NCI-H2107 (cell line): Measurements from ENCODE around the gene LDLRAD4.

Experiments used
- DNase-seq: peaks from one replicate; lab custom pipeline; 2025; lab: John Stamatoyannopoulos, UW

The LDLRAD4 gene

DNA sequence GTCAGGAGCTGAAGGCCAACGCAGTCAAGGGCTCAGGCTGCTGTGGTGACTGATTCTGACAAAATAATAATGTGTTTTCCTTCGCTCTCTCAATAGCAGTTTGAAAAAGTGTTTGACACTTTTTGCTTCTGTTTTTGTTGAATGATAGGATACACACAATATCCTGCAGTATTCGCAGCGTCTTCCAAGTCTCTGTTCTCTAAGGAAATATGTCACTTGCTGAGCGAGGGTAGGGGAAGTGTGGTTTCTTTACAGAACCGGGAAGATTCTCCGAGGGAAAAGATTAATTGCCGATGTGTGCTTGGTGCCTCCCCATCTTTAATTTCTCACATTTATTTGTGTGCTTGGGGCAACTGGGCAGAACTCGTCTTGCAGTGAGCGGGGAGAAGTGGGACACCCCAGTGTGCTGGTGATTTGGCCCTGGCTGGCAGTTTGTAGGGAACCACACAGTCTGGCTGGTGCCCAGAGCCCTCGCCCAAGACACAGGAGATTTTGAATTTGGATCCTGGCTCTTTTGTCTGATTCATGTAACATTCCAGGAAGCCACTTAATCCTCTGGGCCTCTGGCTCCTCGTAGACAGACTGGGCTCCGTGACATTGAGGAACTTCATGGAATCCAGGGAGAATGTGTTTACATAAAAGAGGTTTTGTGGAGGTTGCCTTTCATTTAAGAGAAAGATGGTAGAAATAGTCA is 169.4 kb downstream of the LDLRAD4 start:
- no peak for DNase-seq

DNA sequence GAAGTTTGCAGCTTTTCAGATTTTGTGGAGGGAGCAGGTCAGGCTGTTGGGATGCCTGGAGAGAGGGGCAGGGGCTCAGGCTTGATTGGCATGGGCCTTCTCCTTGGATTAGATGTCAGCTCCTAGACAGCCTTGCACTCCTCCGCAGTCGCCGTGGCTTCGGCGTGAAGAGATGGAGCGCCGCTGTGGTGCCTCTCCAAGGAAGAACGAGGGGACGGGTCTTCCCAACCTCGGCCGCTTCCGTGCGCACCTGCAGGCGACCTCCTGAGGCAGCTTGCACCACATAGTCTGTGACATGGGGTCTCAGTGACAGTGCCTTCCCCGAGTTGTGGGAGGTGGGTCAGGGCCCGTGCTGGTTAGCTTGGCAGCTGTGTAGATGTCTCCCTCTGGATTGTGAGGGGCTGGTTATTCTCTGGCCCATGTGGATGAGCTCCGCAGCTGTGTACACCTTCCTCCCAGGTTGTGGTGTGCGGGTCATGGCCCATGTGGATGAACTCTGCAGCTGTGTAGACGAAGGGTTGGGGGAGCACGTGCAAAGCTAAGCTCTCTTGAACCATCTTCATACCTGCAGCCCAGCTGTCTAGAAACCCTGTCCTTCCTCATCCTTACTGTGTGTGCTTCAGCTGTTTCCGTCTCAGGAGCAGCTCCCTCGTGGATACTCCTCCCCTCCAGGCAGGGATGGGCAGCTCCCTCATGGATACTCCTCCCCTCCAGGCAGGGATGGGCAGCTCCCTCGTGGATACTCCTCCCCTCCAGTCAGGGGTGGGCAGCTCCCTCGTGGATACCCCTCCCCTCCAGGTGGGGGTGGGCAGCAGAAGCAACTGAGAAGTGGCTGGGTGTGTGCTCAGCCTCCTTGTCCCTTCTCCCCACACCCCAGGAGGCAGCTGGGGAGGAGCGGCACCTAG is 170.3 kb downstream of the LDLRAD4 start:
- DNase-seq = no peak

DNA sequence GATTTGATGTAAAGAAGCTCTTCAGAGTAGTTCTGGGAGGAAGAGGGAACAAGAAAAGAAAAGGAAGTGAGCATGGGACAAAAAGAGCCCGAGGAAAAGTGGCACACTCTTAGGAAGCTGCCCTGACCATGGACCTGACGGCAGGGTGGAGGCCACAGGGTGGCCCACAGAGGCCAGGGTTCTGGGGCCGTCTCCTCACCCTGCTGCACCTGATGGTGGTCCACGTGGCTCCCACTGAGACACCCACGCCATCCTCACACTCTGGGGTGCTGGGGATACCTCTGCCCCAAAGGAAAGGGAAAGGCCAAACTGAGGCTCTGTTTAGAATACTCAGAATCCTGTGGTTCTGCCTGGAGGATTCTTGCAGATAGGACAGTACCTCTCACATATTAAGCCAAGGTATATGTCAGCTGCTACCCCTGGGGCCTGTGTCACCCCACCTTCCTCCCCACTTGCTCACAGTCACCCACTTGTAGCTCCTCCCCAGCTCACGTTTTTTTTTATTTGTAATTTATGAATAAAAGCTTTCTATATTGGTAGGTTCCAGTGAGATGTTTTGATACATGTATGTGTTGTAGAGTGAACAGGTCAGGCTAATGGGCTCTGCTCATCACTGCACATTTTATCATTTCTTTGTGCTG is 171.1 kb downstream of the LDLRAD4 start:
- DNase-seq = no peak

DNA sequence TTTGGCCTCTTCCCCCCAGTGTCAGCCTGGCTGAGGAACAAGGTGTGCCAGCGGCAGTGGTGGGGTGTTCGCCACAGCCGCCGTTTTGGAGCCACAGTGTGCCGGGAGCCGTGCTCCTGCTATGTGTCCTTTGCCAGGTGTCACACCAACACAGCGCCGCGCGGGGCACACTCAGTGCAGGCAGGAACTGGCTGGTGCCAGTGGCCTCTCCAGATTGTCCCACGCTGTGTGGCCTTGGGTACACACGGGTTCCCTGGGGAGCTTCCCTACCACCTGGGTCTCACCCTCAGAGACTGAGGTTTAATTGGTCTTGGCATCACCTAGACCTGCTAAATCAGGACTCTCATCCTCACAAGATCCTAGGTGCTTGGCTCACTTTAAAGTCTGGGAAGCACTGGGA is 171.6 kb downstream of the LDLRAD4 start:
- DNase-seq = peak; percentile 26

DNA sequence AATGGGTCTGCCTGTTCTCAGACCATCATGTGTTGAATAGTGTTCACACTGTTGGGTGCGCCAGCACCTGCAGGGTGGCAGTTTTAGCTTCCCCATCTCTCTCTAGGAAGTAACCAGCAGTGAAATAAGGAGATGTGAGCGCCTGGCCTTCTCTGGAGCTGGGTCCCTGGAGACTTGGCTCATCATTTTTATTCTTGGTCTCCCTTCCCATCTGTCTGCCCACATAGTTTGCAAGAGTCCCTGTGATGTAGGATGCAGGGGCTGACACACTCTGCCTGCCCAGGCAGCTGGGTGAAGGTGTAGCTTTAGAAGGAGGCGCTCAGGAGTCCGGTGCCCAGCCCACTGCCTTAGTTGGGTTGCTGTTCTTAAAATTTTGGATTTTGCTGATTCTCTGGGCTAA is 172.2 kb downstream of the LDLRAD4 start:
- no peak for DNase-seq

DNA sequence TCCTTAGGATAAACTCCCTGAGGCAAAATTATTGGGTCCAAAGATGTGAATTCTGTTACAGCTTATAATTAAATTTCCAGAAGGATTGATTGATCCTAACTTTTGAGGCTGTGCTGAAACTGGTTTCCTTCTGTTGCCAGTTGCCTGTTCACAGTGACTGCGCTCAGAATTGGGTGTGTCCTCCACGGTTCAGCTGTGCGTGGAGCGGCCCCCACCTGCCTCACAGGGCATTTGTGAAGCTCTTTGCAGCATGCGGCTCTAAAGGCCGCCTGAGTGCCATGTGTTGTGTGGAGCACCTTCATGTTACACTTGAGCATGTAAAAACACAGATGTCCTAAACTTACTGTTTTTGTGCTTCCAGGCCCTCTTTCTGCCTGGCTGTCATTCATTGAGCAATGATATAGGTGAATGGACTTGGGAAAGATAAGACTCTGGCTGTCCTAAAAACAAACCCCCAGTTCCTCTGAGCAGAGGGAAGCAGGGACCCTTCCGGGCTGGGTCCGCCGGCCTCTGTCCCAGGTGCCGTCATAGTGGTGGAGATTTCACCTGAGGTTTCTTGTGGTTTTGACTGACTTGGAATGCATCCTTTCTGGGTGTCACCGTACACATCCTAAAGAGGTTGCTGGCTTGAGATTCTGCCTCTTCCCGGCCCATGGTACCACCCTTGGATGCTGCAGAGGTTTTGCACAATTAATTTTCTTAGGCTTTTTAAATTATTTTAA is 173.6 kb downstream of the LDLRAD4 start:
- DNase-seq = no peak

DNA sequence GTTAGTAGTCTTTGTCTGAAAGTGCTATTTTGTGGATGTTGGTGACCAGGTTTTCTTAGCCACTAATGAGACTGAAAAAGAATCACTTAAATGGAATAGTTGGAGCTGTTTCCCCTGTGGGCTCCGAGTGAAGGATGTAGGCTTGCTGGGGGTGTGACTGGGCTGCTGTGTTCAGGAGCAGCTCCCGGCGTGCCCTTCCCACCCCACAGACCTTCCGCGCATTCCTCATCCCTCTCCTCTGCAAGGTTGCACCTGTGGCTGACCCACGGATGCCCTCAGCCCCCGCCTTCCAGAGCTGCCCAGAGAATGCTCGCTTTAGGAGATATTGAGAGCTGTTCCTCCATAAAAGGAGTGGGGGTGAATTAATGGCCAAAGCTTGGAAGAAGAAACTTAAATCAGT is 174.3 kb downstream of the LDLRAD4 start:
- no peak for DNase-seq

DNA sequence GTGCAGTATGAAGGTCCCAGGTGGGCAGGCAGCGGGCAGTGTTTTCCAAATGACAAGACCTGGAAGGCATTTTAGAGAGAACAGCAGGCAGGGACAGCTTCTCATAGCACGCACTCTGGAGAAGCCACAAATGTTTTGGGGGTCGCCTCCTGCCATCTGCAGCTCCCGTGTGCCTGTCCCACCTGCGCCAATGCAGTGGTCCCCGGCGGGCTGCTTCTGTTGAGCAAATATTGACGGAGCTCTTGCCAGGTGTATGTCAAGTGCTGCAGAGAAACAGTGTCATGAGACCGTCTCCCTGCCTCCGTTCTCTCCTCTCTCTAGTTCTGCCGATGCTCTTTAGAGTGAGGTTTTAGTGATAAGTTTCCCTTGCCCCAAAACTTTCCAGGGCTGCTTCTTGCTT is 174.8 kb downstream of the LDLRAD4 start:
- DNase-seq = no peak

DNA sequence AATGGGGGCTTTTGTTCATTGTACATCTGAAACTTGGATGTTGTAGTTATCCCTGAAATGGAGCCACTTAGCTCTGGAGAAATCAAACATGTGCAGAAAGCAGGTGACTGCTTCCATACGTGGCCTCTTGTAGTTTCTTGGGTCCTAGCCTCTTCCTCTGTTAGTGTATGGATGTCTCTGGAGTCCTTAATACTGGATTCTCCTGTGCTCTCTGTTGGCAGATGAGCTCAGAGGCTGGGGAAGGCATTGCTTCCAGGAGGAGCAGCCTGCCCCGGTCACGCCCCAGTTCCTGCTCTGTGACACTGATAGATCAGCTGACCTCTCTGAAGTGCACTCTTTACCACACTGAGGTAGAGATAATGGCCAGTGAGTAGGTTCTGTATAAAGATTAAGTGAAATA is 176.2 kb downstream of the LDLRAD4 start:
- DNase-seq = no peak

DNA sequence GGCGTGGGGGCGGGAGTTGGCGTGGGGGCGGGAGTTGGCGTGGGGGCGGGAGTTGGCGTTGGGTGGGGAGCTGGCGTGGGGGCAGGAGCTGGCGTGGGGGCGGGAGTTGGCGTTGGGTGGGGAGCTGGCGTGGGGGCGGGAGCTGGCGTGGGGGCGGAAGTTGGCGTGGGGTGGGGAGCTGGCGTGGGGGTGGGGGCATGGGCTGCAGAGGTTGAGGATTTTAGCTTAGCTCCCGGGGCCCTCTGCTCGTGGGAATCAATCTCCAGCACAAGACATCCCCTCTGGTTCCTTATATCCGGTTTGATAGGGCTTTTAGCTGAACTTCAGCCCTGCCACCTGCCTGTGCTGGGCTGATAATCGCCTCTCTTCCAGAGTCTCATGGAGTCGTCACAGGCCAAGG is 177.0 kb downstream of the LDLRAD4 start:
- DNase-seq = no peak

DNA sequence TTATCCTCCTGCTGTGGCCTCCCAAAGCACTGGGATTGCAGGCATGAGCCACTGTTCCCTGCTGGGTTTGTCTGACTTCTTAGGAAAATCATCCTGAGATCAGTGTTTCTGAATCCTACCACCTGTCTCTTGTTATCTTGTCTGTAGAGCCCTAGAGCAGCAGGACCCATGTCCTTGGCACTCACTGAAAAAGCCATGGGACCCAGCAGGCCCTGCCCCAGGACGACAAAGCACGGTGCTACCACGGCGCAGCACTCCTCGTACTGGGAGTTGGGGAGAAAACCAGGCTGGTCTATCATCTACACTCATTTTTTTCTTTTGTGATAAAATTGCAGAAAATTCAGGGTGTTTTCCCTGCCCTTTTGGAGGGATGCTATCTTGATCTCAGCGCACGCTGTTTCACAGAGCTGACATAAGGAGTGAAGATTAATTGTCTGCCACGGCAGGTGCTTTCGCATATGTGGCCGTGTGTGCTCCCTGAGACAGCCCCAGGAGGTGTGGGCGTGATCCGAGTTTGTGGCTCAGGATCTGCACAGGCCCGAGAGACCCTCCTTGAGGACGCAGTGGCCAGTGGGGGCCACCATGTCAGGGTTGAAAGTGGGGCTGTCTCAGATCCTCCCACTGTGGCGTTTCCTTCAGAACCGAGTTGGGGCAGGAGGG is 179.1 kb downstream of the LDLRAD4 start:
- DNase-seq = no peak

DNA sequence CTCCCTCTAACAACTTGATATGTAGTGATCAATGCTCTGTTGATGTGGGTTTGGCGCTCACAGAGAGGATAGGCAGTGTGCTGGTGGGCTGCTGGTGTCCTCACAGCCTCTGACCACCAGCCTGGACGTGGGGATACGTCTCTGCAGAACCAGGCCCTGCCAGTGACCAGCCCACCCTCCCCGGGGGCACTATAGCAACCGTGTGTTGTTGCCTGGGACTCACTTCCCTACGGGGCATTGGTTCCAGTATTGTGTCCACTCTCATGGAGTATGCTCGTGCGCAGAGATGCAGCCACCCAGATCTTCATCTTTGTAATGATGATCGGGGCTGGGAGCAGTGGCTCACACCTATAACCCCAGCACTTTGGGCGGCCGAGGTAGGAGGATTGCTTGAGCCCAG is 180.1 kb downstream of the LDLRAD4 start:
- DNase-seq = no peak

DNA sequence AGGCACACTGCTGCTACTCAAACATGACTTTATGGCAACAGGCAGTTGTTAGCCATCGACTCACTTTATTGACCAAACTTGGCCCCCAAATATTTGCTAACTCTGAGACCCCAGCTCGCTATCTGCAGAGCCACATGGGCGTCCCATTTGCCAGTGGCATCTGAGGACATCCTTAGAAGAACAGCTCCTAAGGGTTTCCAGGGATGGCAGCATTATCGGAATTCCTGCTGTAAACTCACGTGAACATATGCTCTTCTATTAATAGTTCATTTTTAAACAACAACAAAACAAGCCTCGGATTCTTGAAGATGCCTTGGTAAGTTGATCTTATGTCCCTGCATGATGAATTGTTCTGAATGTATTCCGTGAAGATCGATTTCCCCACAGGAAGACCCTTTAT is 181.0 kb downstream of the LDLRAD4 start:
- DNase-seq = no peak

DNA sequence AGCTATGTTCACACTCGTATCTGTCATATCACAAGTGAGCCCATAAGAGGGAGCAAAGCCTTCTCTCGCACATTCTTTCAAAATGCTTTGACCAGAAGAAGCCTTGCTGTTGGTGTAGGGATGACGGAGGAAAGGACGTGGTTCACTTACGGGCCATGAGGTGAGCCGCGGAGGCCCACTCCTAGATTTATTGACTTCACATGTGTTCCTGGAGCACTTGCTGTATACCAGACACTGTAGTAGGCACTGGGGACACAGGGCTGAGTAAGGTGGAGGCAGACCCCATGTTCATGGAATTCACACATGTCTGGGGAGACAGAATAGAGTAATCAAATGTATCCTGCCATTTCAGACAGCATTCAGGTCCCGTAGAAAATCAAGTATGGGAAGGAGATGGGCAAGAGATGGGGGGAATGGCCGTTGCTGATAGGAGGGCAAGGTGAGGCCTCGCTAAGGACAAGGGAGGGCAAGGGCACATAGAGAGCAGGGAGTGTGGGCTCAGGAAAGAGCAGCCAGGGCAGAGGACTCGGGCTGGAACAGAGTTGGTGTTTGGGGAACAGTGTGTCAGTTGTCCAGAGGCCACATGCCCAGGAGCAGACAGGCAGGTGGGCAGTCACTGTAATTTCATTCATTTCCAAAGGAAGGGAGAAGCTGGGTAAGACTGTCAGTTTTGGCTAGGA is 182.2 kb downstream of the LDLRAD4 start:
- DNase-seq = no peak

DNA sequence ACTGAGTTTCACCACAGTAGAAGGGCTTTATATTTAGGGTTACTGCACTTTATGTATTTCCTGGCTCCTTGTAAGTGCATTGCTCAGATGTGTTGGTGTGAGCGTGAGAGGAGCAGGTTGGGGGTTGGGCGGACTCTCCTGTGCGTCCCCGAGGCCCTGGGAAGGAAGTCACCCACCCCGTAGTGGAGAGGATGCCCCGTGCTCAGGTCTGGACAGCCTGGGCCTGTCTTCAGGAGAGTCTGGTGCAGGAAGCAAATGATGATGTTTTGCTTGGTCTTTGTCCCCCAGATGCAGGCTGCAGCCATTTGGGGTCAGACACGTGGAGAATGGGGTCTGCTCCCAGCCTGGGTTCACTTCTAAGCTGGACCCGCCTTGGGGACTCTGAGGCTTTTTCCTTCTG is 182.8 kb downstream of the LDLRAD4 start:
- no peak for DNase-seq

DNA sequence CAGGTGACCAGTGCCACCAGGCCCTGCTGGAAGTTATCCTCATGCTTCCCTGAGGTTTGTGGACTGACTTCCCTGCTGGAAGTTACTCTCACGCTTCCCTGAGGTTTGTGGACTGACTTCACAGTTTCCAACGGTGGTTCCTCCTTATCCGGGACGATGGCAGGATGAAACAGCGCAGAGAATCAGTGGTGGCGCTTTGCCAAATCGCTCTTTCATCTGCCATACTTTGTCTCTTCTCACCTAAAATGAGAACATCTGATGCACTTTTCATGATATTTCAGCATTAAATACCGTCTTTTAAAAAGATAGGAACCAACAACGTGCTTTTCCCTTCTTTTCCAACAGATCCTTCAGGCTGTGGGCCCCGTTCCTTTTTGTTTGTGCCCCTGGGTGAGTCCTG is 183.3 kb downstream of the LDLRAD4 start:
- no peak for DNase-seq

DNA sequence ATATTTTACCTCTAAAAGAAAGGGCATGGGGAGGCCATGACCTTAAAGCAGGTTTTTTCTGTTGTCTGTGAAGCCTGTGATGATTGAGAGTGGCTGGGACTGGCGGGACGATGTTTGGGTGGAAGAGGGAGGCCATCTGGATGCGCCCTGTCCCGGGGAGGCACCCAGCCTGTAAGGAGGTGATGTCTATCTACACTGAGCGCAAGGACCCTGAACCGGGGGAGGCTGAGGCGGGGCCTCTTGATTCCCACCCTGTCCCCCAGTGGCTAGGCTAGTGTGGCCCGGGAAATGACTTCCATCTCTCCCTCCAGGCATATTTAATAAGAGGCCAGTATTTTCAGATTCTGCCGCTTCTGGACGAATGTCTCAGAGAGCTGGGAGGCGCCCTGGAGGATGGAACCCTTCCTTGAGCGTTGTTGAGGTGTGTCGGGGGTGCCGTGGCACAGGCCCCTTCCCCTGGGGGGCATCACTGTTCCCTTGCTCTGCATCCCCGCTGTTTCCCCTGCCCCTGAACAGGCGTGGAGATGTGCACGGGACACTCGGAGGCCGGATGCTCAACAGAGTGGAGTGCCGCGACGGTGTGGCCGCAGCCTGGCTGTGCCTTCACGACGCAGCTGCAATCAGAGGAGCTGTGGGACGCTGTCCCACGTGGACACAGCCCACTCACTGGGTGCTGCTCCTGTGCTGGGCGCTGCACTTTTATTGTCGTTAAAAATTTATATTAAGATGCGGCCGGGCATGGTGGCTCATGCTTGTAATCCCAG is 185.4 kb downstream of the LDLRAD4 start:
- no peak for DNase-seq

DNA sequence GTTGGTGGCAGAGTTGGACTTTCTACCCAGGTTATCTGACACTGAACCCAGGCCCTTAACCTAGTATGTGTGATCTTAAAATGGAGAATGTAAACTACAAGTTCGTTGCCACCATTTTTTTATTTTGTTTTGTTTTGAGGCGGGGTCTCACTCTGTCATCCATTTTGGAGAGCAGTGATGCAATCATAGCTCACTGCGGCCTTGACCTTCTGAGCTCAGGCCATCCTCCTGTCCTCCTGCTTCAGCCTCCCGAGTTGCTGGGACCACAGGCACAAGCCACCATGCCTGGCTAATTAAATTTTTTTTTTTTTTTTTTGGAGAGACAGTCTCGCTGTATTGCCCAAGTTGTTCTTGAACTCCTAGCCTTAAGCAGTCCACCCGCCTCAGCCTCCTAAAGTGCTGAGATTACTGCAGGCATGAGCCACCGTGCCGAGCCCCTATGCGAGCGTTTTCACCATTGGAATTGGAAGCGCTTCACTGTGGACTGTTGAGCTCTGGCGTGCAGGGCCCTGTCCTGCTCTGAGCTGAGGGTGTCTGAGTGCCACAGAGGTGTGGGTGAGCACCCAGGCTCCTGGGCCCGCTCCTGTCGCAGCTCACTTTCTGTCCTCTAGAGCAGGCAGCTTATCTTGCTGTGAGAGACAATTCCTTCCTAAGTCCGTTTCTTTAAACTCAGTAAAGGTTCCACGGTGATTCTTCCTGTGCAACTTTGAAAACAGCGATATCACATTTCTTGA is 186.9 kb downstream of the LDLRAD4 start:
- DNase-seq = no peak

DNA sequence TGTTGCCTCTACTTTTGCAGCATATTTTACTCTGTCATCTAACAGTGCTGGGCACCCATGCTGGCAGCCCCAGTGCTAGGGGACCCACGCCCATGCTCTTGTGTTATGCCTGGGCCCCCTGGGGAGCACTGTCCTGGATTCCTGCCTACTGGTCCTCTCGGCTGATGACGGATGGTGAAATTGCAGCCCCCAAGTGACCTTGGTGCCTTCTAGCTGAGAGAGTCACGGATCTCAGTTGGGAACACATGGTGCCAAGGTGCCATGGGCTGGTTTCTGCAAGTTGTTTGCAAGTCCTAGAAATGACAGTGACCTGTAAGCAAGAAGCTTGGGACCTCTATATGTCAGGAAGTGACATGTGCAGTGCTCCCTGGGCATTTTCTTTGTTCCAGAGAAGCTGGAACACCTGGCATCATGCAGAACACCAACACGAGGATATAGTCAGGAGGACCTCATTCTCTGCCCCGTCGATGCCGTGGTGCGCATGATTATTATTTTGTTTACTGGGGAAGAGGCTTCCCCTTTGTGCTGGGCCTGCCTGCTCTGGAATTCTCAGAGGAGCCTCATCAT is 187.6 kb downstream of the LDLRAD4 start:
- DNase-seq = no peak
